HG03103 (cell line): ENCODE results near the gene MS4A18.

Source experiments
- ATAC-seq: cut with Tn5 transposase; IDR thresholded peaks from one replicate; pipeline ENCODE4 v1.9.1; 2021; ENCODE audit warnings: low read depth; ENCODE audit not compliant: unreplicated experiment

The MS4A18 gene

DNA sequence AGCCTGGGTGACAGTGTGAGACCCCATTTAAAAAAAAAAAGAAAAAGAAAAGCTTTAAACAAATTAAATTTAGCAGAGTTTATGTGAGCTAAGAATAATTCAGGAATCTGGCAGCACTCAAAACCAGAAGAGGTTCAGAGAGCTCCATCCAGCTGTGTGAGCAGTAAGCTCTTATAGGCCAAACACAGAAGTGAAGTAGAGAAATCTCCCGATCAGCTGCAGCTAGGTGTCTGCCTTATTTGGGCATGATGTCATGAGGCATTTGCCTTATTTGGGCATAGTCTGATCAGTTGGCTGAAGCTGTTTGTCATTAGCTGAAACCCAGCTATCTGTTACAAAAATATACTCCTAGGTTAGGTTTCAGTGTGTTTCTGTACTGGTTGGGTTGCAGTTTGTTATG is 40.4 kb downstream of the MS4A18 start:
- peak; percentile 39 for ATAC-seq

DNA sequence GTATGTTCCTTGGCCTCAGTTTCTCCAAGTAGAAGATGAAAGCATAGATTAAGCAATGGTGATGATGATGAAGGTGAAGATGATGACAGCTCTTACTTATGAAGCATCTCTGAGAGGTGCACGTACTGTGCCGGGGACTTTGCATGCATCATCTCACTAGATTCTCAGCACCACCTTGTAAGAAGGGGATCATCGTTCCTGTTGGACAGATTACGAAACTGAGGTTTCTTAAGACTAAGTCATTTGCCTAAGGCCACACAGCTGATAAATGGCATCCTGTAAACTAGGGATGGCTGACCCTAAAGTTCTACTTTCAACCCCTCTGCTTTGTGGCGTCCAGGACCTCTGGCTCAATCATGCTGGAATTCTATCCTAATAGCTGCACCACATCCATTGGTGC is 40.8 kb downstream of the MS4A18 start:
- no peak for ATAC-seq

DNA sequence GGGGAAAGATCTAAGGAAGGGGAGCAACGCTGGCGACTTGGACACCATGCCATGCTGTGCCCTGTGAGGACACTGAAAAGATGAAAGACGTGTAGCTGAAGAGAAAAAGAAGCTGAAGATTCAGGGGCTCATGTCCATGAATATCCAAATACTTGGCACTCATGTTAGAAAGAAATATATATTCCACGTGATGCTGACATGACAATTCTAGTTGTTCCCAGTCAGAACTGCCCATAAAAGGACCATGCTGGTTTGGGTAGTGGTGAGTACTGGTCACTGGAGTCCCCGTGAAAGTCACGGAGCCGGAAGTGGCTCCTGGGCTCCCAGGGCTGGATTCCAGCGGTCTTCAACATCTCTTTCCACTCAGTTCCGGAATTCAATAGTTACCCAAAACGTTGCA is 42.0 kb downstream of the MS4A18 start:
- ATAC-seq: no peak

DNA sequence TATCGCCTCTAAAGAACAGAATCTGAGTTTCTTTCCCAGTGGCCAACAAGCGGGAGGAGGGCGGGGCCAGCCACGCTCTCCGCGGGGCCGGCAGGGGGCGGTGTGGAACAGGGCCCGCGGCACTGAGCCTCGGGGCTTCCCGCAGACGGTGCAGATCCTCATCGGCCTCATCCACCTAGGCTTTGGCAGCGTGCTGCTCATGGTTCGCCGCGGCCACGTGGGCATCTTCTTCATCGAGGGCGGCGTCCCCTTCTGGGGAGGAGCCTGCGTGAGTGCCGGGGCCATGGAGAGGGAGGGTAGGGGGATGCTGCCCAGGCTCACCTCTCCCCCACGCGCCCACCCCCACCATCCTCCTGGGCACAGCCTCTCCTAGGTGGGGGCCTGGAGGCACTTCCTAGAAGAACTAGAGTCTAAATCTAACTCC is 42.9 kb downstream of the MS4A18 start:
- no peak for ATAC-seq

DNA sequence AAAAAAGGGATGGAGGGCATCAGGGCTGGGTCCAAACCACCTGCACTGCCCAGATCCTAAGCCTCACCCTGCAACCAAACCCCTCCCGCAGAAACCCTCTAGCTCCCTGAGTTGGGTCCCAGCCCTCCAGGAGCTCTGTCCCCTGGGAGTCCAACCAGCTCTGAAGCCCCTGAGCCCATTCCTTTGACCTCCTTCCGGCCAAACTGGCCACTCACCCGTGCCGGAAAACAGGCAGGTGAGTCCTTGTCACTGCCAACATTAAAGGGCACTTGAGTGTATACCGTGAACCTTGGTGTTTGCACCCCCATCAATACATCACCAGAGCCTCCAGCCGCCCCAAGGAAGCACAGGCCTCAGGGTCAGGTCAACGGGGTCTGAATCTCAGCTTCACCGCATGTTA is 43.7 kb downstream of the MS4A18 start:
- ATAC-seq: no peak

DNA sequence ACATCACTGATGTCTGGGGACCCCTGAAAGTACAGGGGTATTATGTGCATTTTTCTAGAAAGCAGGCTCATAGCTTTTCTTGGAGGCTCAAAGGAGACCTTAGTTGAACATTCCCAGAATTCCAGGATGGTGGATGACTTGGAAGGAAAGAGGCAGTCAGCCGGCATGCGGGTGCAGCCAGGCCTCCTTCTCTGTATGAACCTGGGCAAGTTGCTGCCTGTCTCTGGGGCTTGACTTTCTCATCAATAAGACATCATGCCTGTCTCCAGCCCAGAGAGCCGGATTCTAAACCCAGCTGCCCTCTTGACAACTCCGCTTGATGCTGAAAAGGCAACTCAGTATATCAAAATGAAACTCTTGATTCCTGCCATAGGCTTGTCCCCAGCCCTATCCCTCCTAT is 44.8 kb downstream of the MS4A18 start:
- ATAC-seq: no peak

DNA sequence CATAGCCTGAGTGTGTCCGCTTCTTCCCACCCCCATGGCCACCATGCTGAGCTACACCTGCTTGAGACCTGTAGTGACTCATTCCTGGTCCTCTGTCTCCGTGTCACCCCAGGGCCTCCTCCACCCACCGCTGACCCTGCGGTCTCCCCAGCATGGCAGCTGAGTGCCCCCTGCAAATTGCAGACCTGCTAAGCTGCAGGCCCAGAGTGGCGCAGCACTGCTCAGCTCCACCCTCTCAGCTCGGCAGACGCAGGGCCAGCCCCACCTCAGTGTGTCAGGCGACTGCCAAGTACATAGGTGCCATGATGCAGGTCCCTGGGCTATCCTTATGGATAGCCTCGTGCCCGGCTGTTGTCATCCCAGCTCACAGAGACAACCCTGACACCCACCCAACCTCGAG is 45.3 kb downstream of the MS4A18 start:
- ATAC-seq: no peak

DNA sequence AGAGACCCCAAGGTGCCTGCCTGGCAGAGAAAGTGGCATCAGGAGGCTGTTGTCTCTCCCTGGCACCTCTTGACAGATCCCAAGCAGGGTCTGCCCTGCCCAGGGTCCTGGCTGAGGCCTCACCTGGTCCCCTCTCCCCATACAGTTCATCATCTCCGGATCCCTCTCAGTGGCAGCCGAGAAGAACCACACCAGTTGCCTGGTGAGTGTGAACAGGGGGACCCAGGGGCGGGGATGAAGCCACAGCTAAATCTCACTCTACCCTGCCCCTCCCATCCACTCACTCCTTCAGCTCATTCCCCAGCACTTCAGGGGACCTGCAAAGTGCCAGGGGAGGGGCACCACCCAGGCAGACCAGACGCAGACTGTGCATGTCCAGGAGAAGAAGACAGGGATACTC is 46.6 kb downstream of the MS4A18 start:
- no peak for ATAC-seq

DNA sequence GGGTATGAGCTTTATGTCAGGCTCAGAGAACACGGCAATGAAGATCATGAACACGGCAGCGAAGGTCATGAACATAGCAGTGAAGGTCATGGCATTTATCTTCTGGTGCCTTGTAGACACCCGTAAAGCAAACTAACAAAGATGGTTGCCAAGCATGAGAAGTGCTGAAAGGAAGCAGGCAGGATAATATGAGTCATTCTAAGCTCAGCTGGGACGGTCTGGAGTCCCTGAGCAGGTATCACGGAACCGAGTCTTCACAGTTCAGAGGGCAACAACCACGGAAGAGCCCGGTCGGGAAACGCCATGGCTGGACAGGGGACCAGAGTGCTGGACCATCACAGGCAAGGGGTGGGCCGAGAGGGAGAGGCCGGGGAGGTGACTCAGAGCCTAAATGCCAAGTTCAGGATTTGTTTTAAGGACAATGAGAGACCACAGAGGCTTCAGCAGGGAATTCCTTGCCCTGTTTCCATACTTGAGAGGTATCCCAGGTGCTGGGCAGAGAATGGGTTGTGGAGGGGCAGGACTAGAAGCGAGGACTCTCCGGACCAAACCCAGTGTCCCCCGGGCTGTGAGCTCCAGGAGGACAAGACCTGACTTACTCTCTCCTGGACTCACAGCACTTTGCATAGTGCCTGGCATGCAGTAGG is 47.5 kb downstream of the MS4A18 start:
- no peak for ATAC-seq

DNA sequence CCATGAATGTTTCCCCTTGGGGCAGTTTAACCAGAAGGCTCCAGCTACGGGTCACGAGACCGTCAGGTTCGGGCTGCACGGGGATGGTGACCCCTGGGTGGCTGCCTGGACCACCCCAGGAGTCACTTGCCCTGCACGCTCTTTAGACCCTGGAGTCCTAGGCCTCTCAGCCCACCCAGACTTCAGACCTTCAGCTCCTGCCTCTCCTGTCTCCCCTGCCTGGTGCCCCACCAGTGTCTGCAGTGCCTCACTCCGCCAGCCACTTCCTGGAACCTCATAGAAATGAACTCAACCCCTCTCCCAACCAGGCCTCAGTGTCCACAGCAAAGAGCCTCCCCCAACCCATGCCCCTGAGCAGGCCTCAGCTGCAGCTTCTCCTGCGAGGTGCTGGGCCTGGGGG is 48.1 kb downstream of the MS4A18 start:
- ATAC-seq: no peak

DNA sequence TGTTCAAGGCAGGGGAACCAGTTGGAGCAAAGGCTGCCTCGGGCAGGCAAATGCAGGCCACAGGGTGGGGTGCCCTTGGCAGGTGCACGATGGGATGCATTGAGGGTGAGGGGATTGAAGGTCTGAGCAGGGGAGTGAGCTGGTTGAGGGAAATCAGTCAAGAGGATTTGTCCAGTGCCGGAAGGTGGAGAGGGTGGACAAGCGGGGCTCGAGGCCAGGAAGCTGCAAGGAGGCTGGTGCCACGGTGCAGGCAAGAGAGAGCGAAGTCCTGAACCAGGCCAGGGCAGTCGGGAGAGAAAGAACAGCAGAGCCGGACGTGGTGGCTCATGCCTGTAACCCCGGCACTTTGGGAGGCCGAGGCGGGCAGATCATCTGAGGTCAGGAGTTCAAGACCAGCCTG is 50.2 kb downstream of the MS4A18 start:
- no peak for ATAC-seq

DNA sequence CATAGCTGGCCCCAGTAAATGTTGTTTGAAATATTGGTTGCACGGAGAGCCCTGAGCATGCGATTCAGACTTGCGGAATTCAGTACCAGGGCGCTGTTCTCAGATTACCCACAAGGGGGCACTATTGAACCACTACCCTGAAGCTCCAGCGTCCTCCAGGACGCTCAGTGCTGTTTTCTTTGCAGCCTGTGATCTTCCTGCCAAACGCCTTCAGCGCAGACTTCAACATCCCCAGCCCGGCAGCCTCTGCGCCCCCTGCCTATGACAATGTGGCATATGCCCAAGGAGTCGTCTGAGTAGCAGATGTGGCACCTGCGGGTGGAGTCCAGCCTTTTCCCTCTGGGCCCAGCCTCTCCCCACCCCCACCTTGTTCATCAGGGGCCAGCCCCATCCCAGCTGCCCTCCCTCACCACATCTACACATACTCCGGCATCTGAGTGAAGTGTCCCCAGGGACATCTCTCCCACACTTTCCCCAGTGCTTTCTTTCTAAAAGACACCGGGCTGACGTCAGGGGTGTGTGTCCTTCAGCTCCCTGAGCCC is 51.0 kb downstream of the MS4A18 start:
- peak; percentile 65 for ATAC-seq

DNA sequence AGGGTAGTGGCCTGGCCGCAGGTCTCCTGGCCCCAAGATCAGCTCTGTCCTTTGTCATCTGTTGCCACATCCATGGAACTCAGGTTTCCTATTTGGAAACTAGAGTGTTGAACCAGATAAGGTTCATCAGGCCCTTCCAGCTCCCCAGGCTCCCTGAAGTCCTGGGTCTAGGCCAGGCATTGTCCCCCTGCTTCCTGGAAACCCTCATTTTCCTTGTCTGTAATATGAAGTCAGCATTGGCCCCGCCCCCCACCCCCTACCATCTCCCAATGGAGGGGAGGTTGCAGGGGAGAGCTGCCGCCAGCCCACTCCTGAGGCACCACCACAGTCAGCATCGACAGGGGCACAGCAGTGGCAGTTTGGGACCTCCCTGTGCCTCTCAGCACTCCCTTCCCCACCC is 51.6 kb downstream of the MS4A18 start:
- ATAC-seq: no peak

DNA sequence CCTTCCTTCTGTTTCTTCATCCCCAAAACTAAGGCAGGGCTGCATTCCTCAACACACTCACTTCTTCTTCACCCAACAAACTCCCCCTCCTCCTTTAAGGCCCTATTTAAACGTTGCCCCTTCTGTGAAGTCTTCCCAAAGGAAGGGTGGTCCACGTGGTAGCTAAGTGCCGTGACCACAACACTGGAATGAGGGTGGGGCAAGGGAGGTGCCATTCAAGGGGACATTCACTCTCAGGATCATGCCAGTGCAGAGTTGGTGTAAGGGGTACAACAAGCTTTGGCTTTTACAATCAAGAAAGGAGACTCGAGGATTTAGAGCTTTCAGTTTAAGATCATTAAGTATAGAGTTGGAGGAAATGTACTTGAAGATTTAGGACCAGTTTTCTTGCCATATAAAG is 52.6 kb downstream of the MS4A18 start:
- ATAC-seq: no peak

DNA sequence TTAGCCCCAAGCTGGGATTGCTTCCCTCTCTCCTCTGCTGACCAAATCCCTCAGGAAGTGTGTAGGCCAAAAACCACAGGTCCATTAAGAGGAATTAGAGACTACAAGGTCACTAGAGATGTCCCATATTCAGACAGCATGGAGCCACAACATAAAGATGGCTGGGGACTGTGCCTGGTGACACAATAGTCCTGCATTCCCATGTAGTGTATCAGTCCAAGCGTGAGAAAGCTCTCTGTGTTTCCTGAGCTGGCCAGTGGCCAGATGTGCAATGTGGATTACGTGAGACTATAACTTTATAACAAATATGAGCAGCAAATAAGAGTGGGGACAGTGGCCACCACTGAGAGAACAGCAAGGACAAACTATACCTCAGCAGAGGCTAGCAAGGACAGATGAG is 53.1 kb downstream of the MS4A18 start:
- no peak for ATAC-seq

DNA sequence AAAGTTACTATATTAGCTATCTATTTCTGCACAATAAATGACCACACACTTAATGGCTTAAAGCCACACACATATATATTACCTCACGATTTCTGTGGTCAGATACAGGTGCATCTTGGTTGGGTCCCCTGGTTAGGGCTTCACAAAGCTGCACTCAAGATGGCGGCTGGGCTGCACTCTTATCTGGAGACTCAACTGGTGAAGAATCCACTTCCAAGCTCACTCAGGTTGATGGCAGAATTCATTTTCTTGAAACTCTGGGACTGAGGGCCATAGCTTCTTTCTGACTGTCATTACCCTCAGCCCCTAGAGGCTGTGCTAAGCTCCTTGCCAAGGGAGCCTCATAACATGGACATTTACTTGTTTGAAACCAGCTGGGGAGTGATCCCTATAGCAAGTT is 55.5 kb downstream of the MS4A18 start:
- ATAC-seq: no peak

DNA sequence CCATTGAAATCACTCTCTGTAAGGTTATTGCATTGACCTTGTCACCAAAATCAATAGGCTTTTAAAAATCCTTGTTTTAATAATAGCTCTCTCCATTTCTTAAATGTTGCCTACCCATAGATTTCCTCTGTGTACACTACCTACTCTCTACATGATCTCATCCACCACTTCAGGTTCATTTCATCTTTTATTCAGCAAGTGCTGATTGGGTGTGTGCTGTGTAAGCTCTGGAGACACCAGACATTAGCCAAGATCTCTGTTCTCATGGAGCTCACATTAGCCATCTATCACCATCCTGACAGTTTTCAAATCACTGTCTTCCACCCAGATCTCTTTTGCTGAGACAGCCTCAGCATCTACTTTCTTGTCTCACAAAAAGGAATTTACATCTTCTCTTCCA is 56.3 kb downstream of the MS4A18 start:
- no peak for ATAC-seq

DNA sequence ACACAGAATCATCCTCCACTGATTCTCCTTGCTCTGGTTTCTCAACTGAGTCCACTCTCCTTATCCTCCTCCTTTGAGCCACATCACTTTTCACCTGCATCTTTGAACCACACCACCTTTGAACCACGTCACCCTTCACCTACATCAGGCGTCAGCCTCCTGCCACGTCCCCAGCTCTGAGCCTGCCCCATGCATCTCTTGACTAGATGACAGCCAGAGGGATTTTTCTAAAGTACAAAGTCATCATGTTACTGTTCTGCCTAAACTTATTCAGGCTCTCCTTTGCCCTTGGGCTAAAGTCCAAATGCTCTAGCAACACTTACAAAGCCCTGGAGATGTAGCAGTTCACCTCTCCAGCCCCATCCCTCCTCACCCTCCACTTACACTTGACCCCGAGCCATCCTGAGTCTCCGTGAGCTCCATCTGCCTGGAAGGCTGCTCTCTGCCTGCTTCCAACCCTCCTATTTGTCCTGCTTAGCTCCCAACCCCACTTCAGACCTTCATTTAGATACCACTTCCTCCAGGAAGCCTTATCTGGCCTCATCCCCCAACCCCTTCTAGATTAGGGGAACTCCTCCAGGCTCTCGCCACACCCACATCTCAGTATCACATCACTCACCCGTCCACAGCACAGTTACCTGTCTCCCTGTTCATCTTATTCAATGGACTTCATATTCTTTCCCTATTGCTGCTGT is 56.9 kb downstream of the MS4A18 start:
- ATAC-seq: no peak

DNA sequence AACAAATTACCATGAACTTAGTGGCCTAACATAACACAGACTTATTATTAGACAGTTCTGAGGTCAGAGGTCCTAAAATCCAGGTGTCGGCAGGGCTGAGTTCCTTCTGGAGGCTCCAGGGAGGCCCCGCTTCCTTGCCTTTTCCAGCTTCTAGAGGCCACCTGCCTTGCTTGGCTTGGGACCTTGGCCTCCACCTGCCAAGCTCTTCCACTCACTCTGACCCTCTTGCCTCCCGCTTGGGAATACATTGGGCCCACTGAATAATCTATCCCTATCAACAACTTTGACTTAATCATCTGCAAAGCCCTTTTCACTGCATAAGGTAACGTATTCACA is 57.4 kb downstream of the MS4A18 start:
- no peak for ATAC-seq

DNA sequence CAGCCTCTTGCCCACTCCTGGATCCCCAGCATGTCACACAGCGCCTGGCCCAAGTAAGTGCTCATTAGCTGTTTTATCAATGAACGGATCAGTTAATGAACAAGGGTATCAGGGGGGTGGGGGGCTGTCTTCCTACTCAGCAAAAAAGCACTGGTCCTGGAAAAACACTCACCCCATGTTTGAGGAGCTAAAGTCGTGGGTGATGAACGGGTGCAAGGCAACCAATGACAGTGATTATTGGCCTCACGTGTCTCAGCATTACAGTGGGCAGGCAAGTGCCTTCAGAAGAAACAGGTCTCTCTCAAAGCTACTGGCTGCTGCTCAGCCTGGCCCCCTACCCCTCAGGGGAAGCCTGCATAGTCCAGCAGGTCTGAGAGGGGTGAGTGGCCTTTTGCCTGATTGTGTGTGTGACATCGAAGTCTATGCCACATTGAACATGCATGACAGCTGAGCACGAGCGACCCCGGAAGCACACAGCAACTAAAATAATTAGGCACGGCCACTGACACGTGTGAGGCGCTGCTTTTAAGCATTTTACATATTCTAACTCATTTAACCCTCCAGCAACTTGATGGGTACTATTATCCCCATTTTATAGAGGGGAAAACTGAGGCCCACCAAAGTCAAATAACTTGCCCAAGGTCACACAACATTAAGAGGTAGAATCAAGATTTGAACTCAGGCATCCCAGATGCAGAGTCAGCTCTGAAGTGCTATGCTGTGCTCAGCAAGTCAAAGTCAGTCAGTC is 58.0 kb downstream of the MS4A18 start:
- no peak for ATAC-seq

DNA sequence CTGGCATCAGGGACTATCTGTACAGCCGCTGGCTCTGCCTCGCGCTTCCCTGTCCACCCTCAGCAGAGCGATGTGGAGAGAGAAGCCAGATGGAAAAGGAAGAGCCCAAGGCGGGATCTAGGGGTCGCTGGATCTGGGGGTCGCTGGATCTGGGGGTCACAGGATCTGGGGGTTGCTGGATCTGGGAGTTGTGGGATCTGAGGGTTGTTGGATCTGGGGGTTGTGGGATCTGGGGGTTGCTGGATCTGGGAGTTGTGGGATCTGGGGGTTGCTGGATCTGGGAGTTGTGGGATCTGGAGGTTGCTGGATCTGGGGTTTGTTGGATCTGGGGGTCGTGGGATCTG is 58.6 kb downstream of the MS4A18 start:
- no peak for ATAC-seq

DNA sequence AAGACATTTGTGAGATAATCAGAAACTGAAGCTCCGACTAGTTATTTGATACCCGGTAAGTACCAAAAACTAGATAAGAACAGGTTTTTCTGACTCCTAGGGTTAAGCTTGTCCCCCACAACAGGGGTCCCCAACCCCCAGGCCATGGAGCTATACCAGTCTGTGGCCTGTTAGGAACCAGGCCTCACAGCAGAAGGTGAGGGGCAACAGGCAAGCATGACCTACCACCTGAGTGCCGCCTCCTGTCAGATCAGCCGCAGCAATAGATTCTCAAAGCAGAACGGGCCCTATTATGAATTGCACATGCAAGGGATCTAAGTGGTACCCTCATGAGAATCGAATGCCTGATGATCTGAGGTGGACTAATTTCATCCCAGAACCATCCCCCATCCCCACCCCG is 59.4 kb downstream of the MS4A18 start:
- no peak for ATAC-seq
